Measurements from ENCODE around the gene HBG1. TPM values are rescaled to one million over a fixed set of nuclear protein-coding genes. Genes with fewer than 3 reads are reported as not detected.

HBG1 gene
- total RNA-seq, 1 donor from 2014 or later, result not detected

DNA sequence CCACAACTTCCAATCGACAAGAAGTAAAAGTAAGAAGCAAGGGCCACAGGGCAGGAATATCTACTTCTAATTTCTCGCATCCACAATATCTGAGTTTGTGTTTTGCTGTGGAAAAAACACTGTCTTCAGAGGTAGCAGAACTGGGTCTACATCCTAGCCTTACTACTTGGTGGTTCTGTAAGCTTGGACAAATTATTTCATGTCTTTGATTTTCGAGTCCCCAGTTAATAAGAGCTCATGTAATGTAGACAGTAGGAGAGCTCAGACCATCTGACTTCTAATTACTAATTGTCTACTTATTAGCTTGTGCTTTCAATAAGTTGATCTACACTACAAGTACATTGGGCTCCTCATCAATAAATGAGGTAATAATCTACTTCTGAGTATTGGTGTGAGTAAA is 33.4 kb upstream of the HBG1 start:
- peaks cover 15% of the 10 kb centered on the region for H3K4me1 Mint-ChIP-seq (ENCODE audit: low read depth, unreplicated experiment)
- no peak overlapping the region for H3K27ac Mint-ChIP-seq (ENCODE audit: unreplicated experiment)
- H3K9me3 Mint-ChIP-seq (ENCODE audit: unreplicated experiment), result no peaks in the 10 kb centered on the region
- Histone ChIP-seq H3K4me2 (ENCODE audit: low read length) (no peak overlapping the region), H3K27me3 (ENCODE audit: insufficient read depth, low read length) (no peaks in the 10 kb centered on the region), H3K36me3 (ENCODE audit: insufficient read depth, low read length) (no peaks in the 10 kb centered on the region), H3K4me1 (ENCODE audit: insufficient read depth, low read length) (peaks cover 6% of the 10 kb centered on the region), H3K9ac (ENCODE audit: low read length) (no peak overlapping the region), H3K27ac (ENCODE audit: low read depth, low read length) (no peak overlapping the region), H2AFZ (ENCODE audit: low read depth, low read length) (no peak overlapping the region), H3K9me3 (ENCODE audit: insufficient read depth, low read depth, low read length) (no peaks in the 10 kb centered on the region), H3K79me2 (ENCODE audit: insufficient read depth, low read length) (no peaks in the 10 kb centered on the region), H4K20me1 (ENCODE audit: insufficient read depth, low read length) (no peaks in the 10 kb centered on the region), H3K4me3 (ENCODE audit: insufficient read depth, low read depth, low read length) (no peak overlapping the region)
- no peaks in the 10 kb centered on the region for H3K36me3 Mint-ChIP-seq (ENCODE audit: low read depth, unreplicated experiment)
- FAIRE-seq, result no peak
- TF ChIP-seq EZH2 (IDR thresholded peaks at IDR 0.05; ENCODE audit: insufficient read depth, low read length), result no peak
- TF ChIP-seq, protein P1, sequence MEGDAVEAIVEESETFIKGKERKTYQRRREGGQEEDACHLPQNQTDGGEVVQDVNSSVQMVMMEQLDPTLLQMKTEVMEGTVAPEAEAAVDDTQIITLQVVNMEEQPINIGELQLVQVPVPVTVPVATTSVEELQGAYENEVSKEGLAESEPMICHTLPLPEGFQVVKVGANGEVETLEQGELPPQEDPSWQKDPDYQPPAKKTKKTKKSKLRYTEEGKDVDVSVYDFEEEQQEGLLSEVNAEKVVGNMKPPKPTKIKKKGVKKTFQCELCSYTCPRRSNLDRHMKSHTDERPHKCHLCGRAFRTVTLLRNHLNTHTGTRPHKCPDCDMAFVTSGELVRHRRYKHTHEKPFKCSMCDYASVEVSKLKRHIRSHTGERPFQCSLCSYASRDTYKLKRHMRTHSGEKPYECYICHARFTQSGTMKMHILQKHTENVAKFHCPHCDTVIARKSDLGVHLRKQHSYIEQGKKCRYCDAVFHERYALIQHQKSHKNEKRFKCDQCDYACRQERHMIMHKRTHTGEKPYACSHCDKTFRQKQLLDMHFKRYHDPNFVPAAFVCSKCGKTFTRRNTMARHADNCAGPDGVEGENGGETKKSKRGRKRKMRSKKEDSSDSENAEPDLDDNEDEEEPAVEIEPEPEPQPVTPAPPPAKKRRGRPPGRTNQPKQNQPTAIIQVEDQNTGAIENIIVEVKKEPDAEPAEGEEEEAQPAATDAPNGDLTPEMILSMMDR (IDR thresholded peaks at IDR 0.05; ENCODE audit: insufficient read depth, low read depth, low read length), result no peak
- H3K27me3 Mint-ChIP-seq (ENCODE audit: low read depth, unreplicated experiment), result no peaks in the 10 kb centered on the region
- H3K4me3 Mint-ChIP-seq (ENCODE audit: unreplicated experiment), result no peak overlapping the region
- no peak for DNase-seq (ENCODE audit: low read depth)

DNA sequence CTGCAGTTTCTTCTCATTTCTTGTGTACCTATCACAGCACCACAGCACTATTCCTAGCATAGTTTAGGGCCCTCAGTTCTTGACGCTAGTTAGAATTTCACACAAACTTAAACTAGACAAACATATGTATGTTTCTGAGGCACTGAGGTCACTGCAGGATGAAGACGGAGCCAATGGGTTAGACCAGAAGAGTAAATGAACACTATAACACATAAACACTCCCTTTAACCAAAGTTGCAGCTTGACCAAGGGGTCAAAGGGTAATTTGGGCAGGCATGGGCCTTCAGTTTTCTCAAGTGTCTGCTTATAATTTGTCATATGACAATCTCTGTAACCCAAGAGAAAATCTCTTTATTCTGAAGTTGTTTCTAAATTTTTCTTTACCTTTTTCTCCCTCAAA is 33.0 kb upstream of the HBG1 start:
- Histone ChIP-seq H3K36me3 (ENCODE audit: insufficient read depth, low read length) (no peaks in the 10 kb centered on the region), H2AFZ (ENCODE audit: low read depth, low read length) (no peak overlapping the region), H3K9ac (ENCODE audit: low read length) (no peak overlapping the region), H3K4me1 (ENCODE audit: insufficient read depth, low read length) (peaks cover 8% of the 10 kb centered on the region), H3K4me3 (ENCODE audit: insufficient read depth, low read depth, low read length) (no peak overlapping the region), H4K20me1 (ENCODE audit: insufficient read depth, low read length) (no peaks in the 10 kb centered on the region), H3K4me2 (ENCODE audit: low read length) (no peak overlapping the region), H3K79me2 (ENCODE audit: insufficient read depth, low read length) (no peaks in the 10 kb centered on the region), H3K27me3 (ENCODE audit: insufficient read depth, low read length) (no peaks in the 10 kb centered on the region), H3K27ac (ENCODE audit: low read depth, low read length) (no peak overlapping the region), H3K9me3 (ENCODE audit: insufficient read depth, low read depth, low read length) (no peaks in the 10 kb centered on the region)
- no peaks in the 10 kb centered on the region for H3K27me3 Mint-ChIP-seq (ENCODE audit: low read depth, unreplicated experiment)
- DNase-seq (ENCODE audit: low read depth), result no peak
- H3K4me1 Mint-ChIP-seq (ENCODE audit: low read depth, unreplicated experiment), result peaks cover 15% of the 10 kb centered on the region
- no peak for TF ChIP-seq EZH2 (IDR thresholded peaks at IDR 0.05; ENCODE audit: insufficient read depth, low read length)
- TF ChIP-seq, protein P1 (IDR thresholded peaks at IDR 0.05; ENCODE audit: insufficient read depth, low read depth, low read length), result no peak
- no peaks in the 10 kb centered on the region for H3K36me3 Mint-ChIP-seq (ENCODE audit: low read depth, unreplicated experiment)
- no peak overlapping the region for H3K27ac Mint-ChIP-seq (ENCODE audit: unreplicated experiment)
- no peaks in the 10 kb centered on the region for H3K9me3 Mint-ChIP-seq (ENCODE audit: unreplicated experiment)
- no peak for FAIRE-seq
- H3K4me3 Mint-ChIP-seq (ENCODE audit: unreplicated experiment), result no peak overlapping the region

DNA sequence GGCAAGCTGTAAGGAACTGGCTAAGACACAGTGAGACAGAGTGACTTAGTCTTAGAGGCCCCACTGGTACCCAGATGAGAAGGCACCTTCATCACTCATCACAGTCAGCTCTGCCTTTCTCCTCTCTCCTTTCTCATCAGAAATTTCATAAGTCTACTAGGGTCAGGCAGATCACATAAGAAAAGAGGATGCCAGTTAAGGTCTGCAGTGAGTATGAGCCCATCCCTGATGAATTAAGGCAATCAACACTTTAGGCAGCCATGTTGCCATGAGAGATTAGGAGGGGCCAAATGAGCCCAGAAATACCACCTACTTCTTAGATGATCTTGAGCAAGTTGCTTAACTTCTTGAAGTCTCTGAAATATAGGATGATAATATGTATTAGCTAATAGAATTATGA is 31.9 kb upstream of the HBG1 start:
- Mint-ChIP-seq H3K27me3 (ENCODE audit: low read depth, unreplicated experiment) (no peaks in the 10 kb centered on the region), H3K36me3 (ENCODE audit: low read depth, unreplicated experiment) (no peaks in the 10 kb centered on the region), H3K9me3 (ENCODE audit: unreplicated experiment) (no peaks in the 10 kb centered on the region), H3K27ac (ENCODE audit: unreplicated experiment) (no peak overlapping the region), H3K4me1 (ENCODE audit: low read depth, unreplicated experiment) (peaks cover 15% of the 10 kb centered on the region), H3K4me3 (ENCODE audit: unreplicated experiment) (no peak overlapping the region)
- H3K79me2 ChIP-seq (ENCODE audit: insufficient read depth, low read length), result no peaks in the 10 kb centered on the region
- H2AFZ ChIP-seq (ENCODE audit: low read depth, low read length), result no peak overlapping the region
- no peaks in the 10 kb centered on the region for H3K9me3 ChIP-seq (ENCODE audit: insufficient read depth, low read depth, low read length)
- H3K36me3 ChIP-seq (ENCODE audit: insufficient read depth, low read length), result no peaks in the 10 kb centered on the region
- DNase-seq (ENCODE audit: low read depth) (no peak), FAIRE-seq (no peak)
- no peaks in the 10 kb centered on the region for H4K20me1 ChIP-seq (ENCODE audit: insufficient read depth, low read length)
- no peak overlapping the region for H3K27ac ChIP-seq (ENCODE audit: low read depth, low read length)
- H3K4me3 ChIP-seq (ENCODE audit: insufficient read depth, low read depth, low read length), result no peak overlapping the region
- no peaks in the 10 kb centered on the region for H3K27me3 ChIP-seq (ENCODE audit: insufficient read depth, low read length)
- TF ChIP-seq, protein P1 (IDR thresholded peaks at IDR 0.05; ENCODE audit: insufficient read depth, low read depth, low read length), result no peak
- TF ChIP-seq EZH2 (IDR thresholded peaks at IDR 0.05; ENCODE audit: insufficient read depth, low read length), result no peak
- H3K4me2 ChIP-seq (ENCODE audit: low read length), result no peak overlapping the region
- H3K4me1 ChIP-seq (ENCODE audit: insufficient read depth, low read length), result peaks cover 8% of the 10 kb centered on the region
- H3K9ac ChIP-seq (ENCODE audit: low read length), result no peak overlapping the region

Data from astrocyte (in vitro differentiated cells and primary cell).